ENCODE measurements around the gene TPPP2.
"Not testable (repeated sequence)": the region's sequence is repeated elsewhere in the genome, so short reads cannot be mapped to it uniquely, and the experiment has no call there.

The TPPP2 gene

DNA sequence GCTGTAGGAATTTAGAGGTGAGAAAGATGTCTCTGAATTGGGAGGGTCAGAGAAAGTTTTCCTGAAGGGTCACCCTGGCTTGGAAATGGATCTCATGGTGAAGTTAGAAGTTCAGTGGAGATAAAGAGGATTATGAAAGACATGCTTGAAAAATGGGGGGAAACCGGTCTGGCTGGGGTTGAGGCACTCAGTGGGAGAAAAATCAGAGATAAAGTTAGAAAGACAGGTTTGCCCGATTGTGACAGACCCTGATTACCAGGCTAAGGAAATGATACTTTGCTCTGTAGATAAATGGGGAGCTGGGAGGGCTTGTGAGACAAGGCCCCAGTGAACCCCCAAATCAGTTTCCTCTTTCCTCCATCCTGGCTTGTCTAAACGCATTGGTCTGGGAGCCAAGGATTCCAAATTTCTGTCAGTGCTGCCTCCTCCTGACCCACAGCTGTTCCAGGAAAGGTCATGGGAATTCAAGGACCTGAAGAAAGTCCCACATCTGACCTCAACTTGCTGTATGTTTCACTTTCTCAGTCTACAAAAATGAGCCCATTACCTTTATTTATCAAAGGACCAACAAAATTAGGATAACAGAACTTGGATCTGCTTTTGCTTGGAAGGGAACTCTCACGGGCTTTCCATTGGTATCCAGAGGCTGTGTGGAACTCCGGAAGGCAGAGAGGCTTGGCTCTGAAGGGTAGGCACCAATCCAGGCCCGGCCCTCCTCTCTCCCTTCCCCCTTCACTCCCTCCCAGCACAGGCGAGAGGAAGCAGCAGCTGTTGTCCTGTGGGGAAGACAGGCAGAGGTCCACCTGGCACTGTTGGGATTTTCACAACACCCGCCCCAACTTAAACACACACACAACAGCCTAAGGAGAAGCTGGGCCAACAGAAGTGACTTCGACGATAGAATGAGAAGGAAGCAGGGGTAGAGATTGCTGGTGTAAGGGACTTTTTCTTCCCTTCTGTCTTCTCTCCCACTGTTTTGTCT lies 8.7 kb downstream of the TPPP2 start:
- ATAC-seq, result no peak
- no peak for DNase-seq

DNA sequence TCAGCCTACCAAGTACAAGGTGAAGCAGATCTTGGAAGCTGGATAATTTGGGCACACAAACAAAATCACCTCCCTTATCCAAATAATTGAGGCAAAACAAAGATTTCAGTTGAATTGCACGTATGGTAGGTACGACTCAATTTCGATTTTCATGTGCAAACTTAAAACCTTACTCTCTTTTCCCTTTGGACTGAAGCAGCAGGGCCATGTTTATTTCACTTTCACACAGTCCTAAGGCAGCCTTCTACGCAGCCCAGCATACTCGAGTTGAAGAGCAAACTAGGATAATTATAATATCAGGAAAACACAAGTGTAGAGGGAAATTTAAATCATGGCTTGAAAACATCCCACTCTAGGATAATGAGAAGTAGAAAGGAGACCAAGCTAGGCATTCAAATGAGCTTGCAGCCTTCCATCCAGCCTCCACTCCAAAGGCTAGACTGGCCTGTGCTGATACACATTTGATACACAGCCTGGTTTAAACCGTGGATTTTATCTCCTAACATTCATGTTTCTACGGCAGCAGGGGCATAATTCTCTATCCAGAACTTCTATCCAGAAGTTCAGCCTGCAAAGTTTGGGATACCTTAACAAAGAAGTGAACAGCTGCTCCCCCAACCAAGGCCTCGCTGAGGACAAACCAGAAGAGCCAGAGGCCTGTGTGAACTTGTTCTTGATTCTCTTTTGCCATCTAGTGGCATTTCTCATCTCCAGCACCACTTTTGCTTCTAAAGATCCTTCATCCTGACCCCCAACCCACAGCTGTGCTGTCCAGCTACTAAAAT lies 9.8 kb downstream of the TPPP2 start:
- no peak for DNase-seq
- peak; percentile 67 for ATAC-seq

DNA sequence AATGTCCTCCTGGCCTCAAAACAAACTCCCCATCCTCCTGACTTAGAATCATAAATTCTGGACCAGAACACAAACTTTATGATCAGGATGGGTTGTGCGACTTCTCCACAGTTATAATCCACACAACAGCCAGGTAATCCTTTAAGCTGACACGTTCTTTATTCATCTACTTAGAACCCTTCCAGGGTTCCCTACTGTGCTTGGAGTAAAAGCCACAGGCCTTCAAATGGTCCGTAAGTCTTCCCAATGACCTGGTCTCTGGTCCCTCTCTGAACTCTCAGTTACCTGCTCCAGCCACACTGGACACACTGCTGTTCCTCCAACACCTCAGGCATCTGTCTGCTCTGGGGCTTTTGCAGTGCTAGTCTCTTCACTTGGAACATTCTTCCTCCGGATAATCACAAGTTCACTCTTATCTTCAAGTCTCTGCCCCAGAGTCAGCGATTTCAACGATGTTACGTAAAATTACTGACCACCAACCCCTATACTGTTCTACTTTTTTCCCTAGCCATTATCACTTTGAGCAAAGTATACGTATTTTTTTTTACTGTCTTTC lies 10.4 kb downstream of the TPPP2 start:
- ATAC-seq (no peak), DNase-seq (no peak)

DNA sequence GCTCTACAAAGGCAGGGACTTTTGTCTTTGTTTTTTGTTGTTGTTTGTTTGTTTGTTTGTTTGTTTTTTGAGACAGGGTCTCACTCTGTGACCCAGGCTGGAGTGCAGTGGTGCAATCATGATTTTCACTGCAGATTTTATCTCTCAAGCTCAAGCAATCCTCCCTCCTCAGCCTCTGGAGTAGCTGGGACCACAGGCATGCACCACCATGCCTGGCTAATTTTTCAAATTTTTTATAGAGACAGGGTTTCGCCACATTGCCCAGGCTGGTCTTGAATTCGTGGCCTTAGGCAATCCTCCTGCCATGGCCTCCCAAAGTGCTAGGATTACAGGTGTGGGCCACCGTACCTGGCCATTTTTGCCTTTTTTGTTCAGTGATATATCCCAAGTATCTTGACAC lies 10.9 kb downstream of the TPPP2 start:
- DNase-seq, ATAC-seq: not testable (repeated sequence)

DNA sequence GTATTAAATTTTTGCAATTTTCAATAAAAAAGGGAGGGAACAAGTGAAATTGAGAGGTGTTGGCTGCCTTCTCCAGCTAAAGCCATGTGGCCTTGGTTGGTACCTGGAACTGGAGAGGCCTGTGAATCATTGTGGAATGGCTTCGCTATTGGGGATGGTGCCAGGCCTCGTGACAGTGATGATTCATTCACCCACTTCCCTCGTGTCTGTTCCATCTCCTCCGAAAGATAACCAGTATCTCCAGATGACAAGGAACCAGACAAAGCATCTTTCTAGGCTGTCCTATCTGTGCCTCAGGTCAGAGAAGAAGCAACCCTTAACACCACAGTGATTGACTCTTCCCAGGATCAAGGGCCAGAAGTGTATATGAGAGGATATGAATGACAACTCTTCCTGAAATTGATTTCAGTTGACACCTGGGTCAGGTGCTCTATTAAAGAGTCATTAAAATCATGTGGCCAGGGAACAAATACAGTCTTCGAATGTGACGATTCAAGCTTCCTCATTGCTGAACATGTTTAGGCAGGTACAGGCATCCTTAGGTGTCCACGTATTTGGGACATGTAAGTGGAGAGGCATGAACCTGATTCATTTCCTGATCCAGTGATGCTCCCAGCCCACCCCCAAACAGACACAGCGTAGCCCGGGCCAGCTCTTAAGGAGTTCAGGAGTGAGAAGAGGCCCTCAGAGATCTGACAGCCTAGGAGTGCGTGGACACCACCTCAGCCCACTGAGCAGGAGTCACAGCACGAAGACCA lies 11.8 kb downstream of the TPPP2 start, which contains the start of gene RNASE7:
Gene RNASE7 (plus strand): TSS at position 687 of the 758 bp plus-strand sequence. CDS start 631 bp downstream, outside the sequence.
- DNase-seq, result no peak

DNA sequence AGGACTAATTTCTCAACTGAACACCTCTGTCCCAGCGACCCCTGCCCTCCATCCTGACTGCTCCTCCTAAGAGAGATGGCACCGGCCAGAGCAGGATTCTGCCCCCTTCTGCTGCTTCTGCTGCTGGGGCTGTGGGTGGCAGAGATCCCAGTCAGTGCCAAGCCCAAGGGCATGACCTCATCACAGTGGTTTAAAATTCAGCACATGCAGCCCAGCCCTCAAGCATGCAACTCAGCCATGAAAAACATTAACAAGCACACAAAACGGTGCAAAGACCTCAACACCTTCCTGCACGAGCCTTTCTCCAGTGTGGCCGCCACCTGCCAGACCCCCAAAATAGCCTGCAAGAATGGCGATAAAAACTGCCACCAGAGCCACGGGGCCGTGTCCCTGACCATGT lies 12.9 kb downstream of the TPPP2 start:
- ATAC-seq (no peak), DNase-seq (no peak)

More for the DNA sequence above, 11.8 kb downstream of the TPPP2 start, which contains the start of gene RNASE7:
- ATAC-seq, result no peak

DNA sequence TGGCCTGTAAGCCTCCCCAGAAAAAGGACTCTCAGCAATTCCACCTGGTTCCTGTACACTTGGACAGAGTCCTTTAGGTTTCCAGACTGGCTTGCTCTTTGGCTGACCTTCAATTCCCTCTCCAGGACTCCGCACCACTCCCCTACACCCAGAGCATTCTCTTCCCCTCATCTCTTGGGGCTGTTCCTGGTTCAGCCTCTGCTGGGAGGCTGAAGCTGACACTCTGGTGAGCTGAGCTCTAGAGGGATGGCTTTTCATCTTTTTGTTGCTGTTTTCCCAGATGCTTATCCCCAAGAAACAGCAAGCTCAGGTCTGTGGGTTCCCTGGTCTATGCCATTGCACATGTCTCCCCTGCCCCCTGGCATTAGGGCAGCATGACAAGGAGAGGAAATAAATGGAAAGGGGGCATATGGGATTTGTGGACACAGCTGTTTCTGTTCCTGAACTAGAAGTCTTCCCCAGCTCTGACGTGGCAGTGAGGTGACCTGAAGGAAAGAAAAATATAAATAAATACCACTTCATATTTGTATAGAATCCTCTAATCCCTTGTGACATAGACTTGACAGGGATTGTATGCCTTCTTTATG lies 13.5 kb downstream of the TPPP2 start:
- ATAC-seq, result no peak
- no peak for DNase-seq

DNA sequence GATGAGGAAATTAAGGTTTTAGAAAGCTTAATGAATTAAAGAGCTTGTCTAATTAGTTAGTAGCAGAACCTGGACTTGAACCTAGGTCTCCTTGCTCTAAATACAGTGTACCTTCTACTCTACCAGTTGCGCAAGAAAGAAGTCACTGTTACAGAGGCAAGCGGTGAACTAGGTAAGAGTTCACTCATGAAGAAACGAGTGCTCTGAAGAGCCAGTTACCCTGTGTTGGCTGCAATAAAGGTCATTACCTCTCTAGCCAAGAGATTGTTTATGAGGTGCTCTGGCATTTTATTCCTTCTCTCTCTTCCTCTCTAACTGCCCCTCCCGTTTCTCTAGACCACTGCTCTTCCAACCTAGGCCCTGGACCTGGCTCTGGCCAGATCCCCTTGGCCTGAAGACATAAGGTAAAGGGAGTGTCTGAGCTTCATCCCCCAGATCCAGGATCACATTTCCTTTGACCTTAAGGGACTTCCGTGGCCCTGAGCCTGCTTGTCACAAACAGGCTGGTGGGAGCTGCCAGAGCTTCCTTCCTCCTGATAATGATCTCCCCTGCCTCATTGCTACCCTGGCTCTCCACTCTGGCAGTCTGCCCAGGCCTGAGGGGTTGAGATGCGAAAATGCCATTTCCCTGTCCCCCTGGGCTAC lies 14.1 kb downstream of the TPPP2 start:
- DNase-seq, result no peak
- no peak for ATAC-seq

DNA sequence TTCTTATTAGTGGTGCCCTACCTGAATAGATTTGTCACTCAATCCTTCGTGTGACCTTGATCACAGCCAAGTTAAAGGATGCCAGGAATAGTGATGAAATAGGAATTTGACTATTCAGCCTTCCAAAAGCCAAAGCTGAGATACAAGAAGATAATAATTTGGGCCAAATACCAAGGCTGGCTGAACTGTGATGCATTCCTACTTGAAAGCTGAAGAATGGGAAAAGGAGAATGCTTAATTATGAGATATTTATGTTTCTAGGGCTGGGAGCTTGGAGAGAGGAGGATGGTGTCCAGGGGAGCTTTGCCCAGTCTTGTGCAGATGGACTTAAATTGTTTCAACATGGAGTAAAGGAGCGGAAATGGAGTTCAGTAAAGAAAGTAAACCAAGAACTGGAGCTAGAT lies 17.4 kb downstream of the TPPP2 start:
- no peak for ATAC-seq
- DNase-seq, result no peak

DNA sequence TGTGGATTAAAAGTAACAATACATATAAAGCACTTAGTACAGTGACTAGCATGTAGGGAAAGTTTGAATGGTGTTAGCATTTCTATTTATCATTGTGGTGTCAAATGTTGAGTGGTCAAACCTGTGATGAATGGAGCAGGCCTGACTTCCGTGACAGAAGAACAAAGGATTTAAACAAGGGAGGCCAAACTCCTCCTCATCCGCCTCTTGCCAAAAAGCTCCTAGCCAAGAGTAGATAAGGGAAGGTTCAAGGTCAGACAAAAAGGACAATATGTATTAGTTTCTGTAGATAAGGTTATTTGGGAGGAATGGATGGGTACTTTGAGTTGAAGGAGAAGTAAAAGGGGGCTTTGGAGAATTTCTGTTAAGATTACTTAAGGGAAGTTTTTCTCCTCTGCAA lies 18.6 kb downstream of the TPPP2 start:
- ATAC-seq, result no peak
- no peak for DNase-seq

DNA sequence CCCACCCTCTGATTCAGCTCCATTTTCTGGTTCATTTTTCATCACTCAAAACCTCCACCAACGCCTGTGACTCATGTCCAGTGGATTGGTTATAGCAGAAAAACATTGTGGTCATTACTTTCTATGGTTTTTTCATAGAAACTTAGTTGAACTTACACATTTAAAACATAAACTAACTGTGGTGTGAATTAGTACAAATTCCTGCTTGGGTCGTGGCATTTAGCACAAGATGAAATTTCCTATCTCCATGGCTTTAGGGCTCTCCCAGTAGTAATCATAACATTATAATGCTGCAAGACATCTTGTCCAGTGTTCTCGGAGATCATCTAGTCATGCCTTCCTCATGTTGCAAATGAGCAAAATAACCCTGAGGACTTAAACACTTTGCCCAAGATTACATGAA lies 19.3 kb downstream of the TPPP2 start:
- DNase-seq, result no peak
- no peak for ATAC-seq

DNA sequence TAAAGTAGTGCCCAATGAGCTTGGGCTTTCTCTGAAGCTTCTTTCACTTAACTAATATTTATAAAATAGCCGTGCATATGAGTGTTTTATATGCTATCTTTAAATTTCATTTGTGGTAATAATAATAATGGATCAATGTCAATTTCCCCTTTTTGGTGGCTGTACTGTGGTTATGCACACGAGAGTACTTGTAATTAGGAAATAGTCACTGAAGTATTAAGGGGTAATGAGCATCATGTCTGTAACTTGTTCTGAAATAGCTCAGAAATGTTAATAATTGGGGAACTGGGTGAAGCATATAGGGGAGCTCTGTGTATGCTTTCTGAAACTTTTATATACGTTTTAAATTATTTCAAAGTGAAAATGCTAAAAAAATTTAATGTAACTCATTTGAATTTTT lies 20.6 kb downstream of the TPPP2 start:
- DNase-seq (no peak), ATAC-seq (no peak)

DNA sequence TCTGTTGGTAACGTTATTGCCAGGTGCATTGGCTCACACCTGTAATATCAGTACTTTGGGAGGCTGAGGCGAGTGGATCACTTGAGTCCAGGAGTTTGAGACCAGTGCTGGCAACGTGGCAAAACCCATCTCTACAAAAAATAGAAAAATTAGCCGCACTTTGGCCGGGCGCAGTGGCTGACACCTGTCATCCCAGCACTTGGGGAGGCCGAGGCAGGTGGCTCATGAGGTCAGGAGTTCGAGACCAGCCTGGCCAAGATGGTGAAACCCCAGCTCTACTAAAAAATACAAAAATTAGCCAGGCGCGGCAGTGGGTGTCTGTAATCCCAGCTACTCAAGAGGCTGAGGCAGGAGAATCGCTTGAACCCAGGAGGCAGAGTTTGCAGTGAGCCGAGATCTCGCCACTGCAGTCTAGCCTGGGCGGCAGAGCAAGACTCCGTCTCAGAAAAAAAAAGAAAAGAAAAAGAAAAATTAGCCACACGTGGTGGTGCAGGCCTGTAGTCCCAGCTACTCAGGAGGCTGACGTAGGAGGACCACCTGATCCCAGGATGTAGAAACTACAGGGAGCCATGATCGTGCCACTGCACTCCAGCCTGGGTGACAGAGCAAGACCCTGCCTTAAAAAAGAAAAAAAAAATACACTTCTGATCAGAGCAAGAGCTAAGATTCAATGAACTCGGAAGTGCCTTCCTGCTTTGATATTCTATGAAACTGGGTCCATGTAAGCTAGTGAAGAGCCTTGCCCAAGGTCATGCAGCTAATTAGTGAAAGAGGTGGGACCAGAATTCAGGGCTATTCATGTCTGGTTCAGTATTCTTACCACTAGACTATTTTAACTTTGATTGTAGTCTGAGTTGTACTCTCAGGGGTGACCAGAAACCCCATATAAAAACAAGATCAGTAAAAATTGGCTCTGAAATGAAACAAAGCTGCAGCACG lies 23.4 kb downstream of the TPPP2 start:
- ATAC-seq (no peak), DNase-seq (no peak)

DNA sequence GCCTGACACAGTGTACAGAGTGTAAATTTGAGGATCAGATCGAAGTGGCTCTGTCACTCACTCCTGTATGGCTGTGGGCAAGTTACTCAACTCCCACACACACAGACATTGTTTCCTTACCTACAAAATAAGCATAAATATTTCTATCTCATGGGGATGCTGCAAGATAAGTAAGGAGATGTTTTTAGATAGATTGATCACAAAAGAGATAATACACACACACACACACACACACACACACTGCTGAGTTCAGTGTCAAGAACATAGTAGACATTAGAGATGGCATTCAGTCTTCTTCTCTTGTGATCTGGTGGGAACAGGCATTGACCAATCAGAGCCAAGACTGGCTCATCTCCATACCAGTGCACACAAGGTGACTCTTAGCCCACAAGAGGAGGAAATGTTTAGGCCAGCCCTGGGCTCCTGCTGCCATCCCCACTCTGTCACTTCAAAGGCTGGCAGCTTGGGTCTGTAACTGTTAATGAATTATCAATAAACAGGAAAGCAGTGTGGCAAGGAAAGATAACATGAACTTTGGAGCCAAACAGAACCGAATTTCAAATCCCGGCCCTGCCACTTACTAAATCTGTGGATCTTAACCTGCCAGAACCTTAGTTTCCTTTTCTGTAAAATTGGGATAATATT lies 24.2 kb downstream of the TPPP2 start:
- no peak for DNase-seq
- peak; percentile 78 for ATAC-seq

DNA sequence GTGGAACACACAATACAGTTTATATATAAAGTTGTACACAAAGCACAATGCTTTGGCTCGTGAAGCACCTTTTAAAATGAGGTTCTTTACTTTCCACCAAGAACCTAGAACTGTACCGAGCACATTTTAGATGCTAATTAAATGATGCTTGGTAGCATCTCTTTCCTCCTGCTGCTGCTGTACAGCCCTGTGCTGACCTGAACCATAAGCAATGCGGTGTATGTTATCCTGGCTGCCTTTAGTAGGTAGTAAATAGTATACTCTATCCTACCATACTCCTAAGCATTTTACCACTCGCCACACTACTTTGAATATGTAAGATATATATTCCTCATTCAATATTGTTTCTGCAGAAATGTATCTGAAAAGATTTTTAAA lies 24.7 kb downstream of the TPPP2 start:
- DNase-seq, result no peak
- no peak for ATAC-seq

DNA sequence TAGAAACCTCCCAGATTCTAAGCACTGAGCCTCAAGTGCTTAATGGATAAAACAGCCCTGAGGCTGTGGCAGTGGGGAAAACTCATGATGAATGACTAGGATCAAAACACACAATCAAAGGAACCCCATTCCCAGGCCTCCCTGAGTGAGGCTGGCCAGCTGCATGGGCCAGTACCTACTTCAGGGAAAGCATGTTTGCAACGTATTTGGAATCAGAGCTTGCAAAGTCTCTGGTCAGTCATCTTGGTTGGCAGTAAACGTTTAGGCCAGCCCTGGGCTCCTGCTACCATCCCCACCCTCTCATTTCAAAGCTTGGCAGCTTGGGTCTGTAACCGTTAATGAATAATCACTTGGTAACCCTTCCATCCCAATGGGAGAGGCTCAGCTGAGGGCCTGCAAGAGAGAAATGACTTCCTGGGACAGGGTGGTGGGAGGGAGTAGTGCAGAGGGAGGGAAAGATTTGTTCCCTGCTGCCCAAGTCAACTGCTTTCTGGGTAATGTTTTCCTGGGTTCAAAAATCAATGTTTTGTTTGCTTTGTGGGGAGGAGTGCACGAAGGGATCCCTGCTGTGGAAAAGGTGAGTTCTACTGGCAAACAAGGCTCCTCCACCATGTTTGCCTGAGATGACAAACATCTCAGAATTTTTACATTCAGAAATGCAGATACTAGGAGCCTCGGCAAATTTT lies 25.6 kb downstream of the TPPP2 start:
- DNase-seq (no peak), ATAC-seq (no peak)

DNA sequence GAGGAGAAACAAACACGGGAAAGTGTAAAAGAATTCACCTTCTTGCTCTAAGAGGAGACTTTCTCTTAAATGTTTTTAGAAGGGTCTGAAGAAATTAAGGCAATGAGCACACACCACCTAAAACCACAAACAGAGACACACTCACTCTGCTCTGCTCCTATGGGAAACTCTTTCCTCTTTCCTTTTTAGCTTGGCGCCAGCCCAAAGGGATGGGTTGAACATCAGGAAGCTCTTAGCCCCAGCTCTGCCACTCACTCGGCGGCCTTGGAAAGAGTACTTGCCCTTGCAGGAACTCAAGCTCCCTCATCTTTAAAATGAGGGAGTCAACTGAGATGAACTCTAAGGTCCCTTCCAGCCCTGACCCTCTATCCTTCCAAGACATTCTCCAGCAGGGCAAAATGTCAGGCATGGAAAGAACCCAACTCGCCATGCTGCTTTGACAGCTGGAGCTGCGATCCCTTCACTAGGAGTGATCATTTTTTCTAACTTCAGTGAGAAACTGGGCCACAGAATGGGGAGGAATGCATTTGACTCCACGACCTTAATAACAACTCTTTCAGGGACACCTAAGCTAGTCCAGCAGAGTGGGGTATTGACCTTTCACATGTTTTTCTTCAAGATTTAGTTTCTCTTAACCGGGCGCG lies 26.6 kb downstream of the TPPP2 start:
- DNase-seq, result no peak
- ATAC-seq, result no peak
